ENCODE measurements around the gene EDDM3A.
"Not testable (repeated sequence)": the region's sequence is repeated elsewhere in the genome, so short reads cannot be mapped to it uniquely, and the experiment has no call there.

EDDM3A gene

DNA sequence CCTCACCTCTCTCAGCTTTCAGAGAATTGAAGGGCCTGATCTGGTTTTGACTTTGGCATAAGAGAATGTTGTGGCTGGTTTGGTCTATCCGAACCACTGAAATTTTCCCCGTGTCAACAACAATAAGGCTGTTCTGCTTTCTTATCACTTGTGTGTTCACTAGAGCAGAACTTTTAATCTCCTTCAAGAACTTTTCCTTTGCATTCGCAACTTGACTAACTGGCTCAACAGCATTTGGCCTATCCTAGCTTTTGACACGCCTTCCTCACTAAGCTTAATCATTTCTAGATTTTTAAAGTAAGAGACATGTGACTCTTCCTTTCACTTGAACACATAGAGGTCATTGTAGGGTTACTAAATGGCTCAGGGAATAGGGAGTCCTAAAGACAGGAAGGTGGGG lies 25.9 kb upstream of the EDDM3A start:
- no peaks in the 10 kb centered on the region for H3K36me3 ChIP-seq (ENCODE audit: low read depth)
- no peaks in the 10 kb centered on the region for H3K9me3 ChIP-seq (ENCODE audit: severe bottlenecking)
- DNase-seq (ENCODE audit: low spot score) (no peak), ATAC-seq (ENCODE audit: low read depth) (no peak)
- H3K27ac ChIP-seq (ENCODE audit: poor library complexity, severe bottlenecking), result no peak overlapping the region
- H3K4me1 ChIP-seq (ENCODE audit: insufficient read depth, poor library complexity, severe bottlenecking), result no peaks in the 10 kb centered on the region
- TF ChIP-seq, protein P1, sequence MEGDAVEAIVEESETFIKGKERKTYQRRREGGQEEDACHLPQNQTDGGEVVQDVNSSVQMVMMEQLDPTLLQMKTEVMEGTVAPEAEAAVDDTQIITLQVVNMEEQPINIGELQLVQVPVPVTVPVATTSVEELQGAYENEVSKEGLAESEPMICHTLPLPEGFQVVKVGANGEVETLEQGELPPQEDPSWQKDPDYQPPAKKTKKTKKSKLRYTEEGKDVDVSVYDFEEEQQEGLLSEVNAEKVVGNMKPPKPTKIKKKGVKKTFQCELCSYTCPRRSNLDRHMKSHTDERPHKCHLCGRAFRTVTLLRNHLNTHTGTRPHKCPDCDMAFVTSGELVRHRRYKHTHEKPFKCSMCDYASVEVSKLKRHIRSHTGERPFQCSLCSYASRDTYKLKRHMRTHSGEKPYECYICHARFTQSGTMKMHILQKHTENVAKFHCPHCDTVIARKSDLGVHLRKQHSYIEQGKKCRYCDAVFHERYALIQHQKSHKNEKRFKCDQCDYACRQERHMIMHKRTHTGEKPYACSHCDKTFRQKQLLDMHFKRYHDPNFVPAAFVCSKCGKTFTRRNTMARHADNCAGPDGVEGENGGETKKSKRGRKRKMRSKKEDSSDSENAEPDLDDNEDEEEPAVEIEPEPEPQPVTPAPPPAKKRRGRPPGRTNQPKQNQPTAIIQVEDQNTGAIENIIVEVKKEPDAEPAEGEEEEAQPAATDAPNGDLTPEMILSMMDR (IDR thresholded peaks at IDR 0.05; ENCODE audit: poor library complexity, severe bottlenecking), result no peak
- H3K4me3 ChIP-seq (ENCODE audit: severe bottlenecking), result no peak overlapping the region
- H3K27me3 ChIP-seq (ENCODE audit: insufficient read depth, poor library complexity, severe bottlenecking), result peaks cover 37% of the 10 kb centered on the region

DNA sequence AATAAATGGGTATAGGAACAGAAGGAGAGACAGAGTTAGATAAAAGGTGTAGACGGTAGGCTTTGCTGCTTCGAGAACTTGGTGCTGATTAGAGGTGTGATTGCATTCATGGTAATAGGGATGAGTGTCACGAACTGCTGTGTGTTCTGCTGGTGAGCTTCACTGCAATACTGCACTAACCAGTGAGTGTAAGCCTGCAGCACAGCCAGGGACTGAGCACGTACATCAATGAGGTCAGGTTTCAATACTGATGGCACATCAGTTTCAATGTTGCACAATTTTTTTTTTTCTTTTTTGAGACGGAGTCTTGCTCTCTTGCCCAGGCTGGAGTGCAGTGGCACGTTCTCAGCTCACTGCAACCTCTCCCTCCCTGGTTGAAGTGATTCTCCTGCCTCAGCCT lies 24.9 kb upstream of the EDDM3A start:
- DNase-seq (ENCODE audit: low spot score) (no peak), ATAC-seq (ENCODE audit: low read depth) (no peak)
- H3K4me3 ChIP-seq (ENCODE audit: severe bottlenecking), result no peak overlapping the region
- no peaks in the 10 kb centered on the region for H3K36me3 ChIP-seq (ENCODE audit: low read depth)
- H3K4me1 ChIP-seq (ENCODE audit: insufficient read depth, poor library complexity, severe bottlenecking), result no peaks in the 10 kb centered on the region
- H3K9me3 ChIP-seq (ENCODE audit: severe bottlenecking), result no peaks in the 10 kb centered on the region
- TF ChIP-seq, protein P1 (IDR thresholded peaks at IDR 0.05; ENCODE audit: poor library complexity, severe bottlenecking), result no peak
- no peak overlapping the region for H3K27ac ChIP-seq (ENCODE audit: poor library complexity, severe bottlenecking)
- H3K27me3 ChIP-seq (ENCODE audit: insufficient read depth, poor library complexity, severe bottlenecking), result peaks cover 45% of the 10 kb centered on the region

DNA sequence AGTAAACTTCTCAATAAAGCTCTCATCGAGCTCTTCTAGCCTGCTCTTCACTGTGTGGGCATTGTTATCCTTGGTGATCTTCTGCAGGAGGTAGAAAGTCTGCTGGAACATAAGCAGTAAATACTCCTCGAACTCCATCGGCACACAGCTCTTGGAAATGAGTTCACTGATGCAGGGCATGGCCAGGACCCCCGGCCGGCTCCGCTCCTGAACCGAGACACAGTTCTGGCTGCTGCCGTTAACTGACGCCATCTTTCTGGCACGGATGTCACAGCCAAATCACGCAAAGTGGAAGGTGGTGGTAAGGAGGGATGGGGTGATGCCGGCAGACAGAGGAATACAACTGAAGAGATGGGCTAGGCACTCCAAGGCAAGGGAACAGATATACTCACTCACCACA lies 23.7 kb upstream of the EDDM3A start:
- no peak overlapping the region for H3K27ac ChIP-seq (ENCODE audit: poor library complexity, severe bottlenecking)
- no peaks in the 10 kb centered on the region for H3K9me3 ChIP-seq (ENCODE audit: severe bottlenecking)
- ATAC-seq (ENCODE audit: low read depth), result no peak
- H3K4me3 ChIP-seq (ENCODE audit: severe bottlenecking), result no peak overlapping the region
- H3K4me1 ChIP-seq (ENCODE audit: insufficient read depth, poor library complexity, severe bottlenecking), result no peaks in the 10 kb centered on the region
- no peaks in the 10 kb centered on the region for H3K36me3 ChIP-seq (ENCODE audit: low read depth)
- TF ChIP-seq, protein P1 (IDR thresholded peaks at IDR 0.05; ENCODE audit: poor library complexity, severe bottlenecking), result no peak
- H3K27me3 ChIP-seq (ENCODE audit: insufficient read depth, poor library complexity, severe bottlenecking), result peaks cover 51% of the 10 kb centered on the region
- no peak for DNase-seq (ENCODE audit: low spot score)

DNA sequence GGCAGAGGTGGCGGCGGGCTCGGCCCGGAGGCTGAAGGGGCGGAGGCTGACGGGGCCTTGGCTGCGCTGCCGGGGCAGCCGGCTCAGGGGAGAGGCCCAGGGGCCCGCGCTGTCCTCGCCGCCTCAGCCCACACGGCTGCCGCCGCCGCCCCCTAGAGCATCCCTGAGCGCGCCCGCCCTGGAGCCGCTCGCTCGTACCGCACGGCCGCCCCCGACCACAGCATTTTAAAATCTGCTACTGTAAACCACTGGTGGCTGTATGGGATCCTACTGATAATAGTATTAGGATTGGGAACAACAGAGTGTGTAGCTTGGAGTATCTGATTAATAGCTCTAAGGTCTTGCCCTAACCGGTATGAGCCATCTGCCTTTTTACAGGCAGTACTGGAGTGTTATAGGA lies 22.2 kb upstream of the EDDM3A start:
- peaks cover 66% of the 10 kb centered on the region for H3K27me3 ChIP-seq (ENCODE audit: insufficient read depth, poor library complexity, severe bottlenecking)
- ATAC-seq (ENCODE audit: low read depth), result peak; percentile 67
- no peaks in the 10 kb centered on the region for H3K4me1 ChIP-seq (ENCODE audit: insufficient read depth, poor library complexity, severe bottlenecking)
- H3K9me3 ChIP-seq (ENCODE audit: severe bottlenecking), result no peaks in the 10 kb centered on the region
- no peaks in the 10 kb centered on the region for H3K36me3 ChIP-seq (ENCODE audit: low read depth)
- TF ChIP-seq, protein P1 (IDR thresholded peaks at IDR 0.05; ENCODE audit: poor library complexity, severe bottlenecking), result no peak
- no peak overlapping the region for H3K27ac ChIP-seq (ENCODE audit: poor library complexity, severe bottlenecking)
- peak overlapping the region; percentile 4 for H3K4me3 ChIP-seq (ENCODE audit: severe bottlenecking)
- DNase-seq (ENCODE audit: low spot score), result no peak

DNA sequence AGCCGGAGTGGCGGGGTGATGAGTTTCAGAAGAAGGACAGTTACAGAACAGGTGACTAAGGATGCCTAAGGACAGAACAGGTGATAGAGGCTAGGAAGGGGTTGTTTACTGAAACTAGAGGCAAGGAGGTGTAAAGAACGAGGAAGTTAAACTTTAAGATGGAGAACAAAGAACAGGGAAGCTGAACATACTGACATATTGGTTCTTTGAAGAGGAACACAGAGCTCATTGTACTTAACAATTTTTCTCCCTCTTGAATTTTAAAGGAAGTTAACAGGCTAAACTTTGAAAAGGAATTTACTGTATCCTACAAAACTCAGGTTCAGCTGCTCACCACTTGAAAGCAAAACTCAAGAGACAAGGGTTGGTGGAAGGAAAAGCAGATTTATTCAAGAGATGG lies 19.6 kb upstream of the EDDM3A start:
- not testable (repeated sequence) for H3K4me3 ChIP-seq (ENCODE audit: severe bottlenecking); H3K27ac ChIP-seq (ENCODE audit: poor library complexity, severe bottlenecking); ATAC-seq (ENCODE audit: low read depth); H3K9me3 ChIP-seq (ENCODE audit: severe bottlenecking); H3K36me3 ChIP-seq (ENCODE audit: low read depth); H3K4me1 ChIP-seq (ENCODE audit: insufficient read depth, poor library complexity, severe bottlenecking); DNase-seq (ENCODE audit: low spot score)
- H3K27me3 ChIP-seq (ENCODE audit: insufficient read depth, poor library complexity, severe bottlenecking), result peaks cover 65% of the 10 kb centered on the region
